ENCODE data around the gene MAP3K9.

- TF ChIP-seq EP300 (IDR thresholded peaks at IDR 0.05) = no peak
- no peak for TF ChIP-seq POLR2A (IDR thresholded peaks at IDR 0.05)
- TF ChIP-seq CTCF (IDR thresholded peaks at IDR 0.05) = no peak
These were observed 12.8 kb downstream of the MAP3K9 start for GRCh38 chr14:70796551-70796950.

Measured in sigmoid colon (tissue), 4 donors.